PC-3 (cell line): ENCODE measurements around the gene REEP1.

Experiments used
- EZH2 ChIP-seq: fragments of 300-600 bp; sonication (generic); IDR thresholded peaks from one replicate; pipeline ENCODE4 v1.6.1; 2017; ENCODE audit warnings: antibody characterized with exemption, mild to moderate bottlenecking, low read length; ENCODE audit not compliant: unreplicated experiment
- EZH2phosphoT487 ChIP-seq: fragments of 300-600 bp; sonication (generic); IDR thresholded peaks from 2 replicates; pipeline ENCODE4 v1.6.1; 2018; ENCODE audit warnings: mild to moderate bottlenecking, antibody characterized with exemption, low read length, borderline replicate concordance
- TF ChIP-seq, protein P1 (sequence below): fragments of 300-600 bp; sonication (generic); conservative IDR thresholded peaks from 2 replicates; pipeline ENCODE4 v1.5.1; 2017; ENCODE audit warnings: antibody characterized with exemption, low read depth, mild to moderate bottlenecking, low read length

DNA sequence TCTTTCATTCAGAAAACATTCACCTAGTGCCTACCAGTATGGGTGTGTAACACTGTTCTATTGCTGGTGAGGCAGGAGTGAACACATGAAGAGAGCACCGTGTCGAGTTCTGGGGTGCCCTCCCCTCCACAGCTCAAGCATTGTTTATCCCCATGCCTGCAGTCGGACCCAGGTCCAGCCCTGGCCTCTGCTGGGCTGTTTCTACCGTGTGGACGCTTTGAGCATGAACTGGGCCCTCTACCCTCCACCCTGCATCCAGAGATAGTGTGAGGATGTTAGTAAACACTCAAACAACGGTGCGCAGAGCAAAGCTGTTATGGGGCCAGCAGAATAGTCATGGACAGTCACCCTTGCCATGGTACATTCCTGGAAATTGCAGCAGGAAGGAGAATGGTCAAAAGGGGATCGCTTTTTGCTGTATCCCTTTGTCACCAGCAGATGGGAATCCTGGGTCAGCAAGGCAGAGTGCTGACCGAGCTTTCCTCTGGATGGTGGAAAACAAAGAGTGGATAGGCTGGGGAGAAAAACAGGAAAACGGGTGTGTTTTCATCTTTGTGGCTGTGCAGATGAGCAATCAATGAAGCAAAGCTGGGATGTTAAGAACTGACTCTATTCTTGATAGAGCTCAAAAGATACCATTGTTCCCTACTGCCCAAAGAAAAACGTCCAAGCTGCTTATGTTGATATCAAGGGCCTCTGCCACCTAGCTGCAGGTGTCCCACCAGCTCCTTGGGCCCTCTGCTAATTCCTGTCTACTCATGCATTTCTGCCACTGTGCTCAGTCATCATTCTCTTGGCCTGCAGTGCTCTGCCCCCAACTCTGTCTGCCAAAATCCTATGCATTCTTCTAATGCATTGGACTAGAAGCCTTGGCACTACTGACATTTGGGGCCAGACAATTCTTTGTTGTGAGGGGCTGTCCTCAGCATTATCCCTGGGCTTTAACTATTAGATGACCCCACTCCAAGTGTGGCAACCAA is 38.7 kb downstream of the REEP1 start:
- TF ChIP-seq EZH2 (no peak), EZH2phosphoT487 (no peak)
- TF ChIP-seq, protein P1, sequence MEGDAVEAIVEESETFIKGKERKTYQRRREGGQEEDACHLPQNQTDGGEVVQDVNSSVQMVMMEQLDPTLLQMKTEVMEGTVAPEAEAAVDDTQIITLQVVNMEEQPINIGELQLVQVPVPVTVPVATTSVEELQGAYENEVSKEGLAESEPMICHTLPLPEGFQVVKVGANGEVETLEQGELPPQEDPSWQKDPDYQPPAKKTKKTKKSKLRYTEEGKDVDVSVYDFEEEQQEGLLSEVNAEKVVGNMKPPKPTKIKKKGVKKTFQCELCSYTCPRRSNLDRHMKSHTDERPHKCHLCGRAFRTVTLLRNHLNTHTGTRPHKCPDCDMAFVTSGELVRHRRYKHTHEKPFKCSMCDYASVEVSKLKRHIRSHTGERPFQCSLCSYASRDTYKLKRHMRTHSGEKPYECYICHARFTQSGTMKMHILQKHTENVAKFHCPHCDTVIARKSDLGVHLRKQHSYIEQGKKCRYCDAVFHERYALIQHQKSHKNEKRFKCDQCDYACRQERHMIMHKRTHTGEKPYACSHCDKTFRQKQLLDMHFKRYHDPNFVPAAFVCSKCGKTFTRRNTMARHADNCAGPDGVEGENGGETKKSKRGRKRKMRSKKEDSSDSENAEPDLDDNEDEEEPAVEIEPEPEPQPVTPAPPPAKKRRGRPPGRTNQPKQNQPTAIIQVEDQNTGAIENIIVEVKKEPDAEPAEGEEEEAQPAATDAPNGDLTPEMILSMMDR = peak; percentile 40; the same call in 1 of the 2 replicates
